Cardiac muscle cell (in vitro differentiated cells and primary cell): ENCODE results near the gene FCRL2. TPM values are rescaled to one million over a fixed set of nuclear protein-coding genes. Genes with fewer than 3 reads are reported as not detected.

Experiments used
- DNase-seq, 2 donors: peaks; one replicate each; pipeline versions ENCODE4 v3.0.0 to v3.0.0-alpha.2; 2010 to 2017; ENCODE audit warnings: low read depth in 1 of 2, low spot score in 1 of 2
- H3K27ac ChIP-seq: fragments of 200-600 bp; sonication (generic); 2 replicates; pipeline ENCODE4 v1.5.1; 2016
- H3K27me3 ChIP-seq: fragments of 200-600 bp; sonication (generic); 2 replicates; pipeline ENCODE4 v1.6.0; 2016; ENCODE audit warnings: control low read depth
- H3K36me3 ChIP-seq: fragments of 200-600 bp; sonication (generic); 2 replicates; pipeline ENCODE4 v1.5.1; 2016; ENCODE audit warnings: control low read depth
- H3K4me1 ChIP-seq: fragments of 200-600 bp; sonication (generic); 2 replicates; pipeline ENCODE4 v1.8.1; 2017; ENCODE audit warnings: low read depth, mild to moderate bottlenecking, mixed run types
- H3K4me3 ChIP-seq: fragments of 200-600 bp; sonication (generic); 2 replicates; pipeline ENCODE4 v1.5.1; 2016; ENCODE audit warnings: mild to moderate bottlenecking
- H3K9me3 ChIP-seq: fragments of 200-600 bp; sonication (generic); 2 replicates; pipeline ENCODE4 v1.5.1; 2017; ENCODE audit warnings: low read depth, mild to moderate bottlenecking, control low read depth
- CTCF ChIP-seq: IDR thresholded peaks from 2 replicates; pipeline ENCODE4 v1.5.1; 2012; ENCODE audit warnings: low read depth, mild to moderate bottlenecking, low read length
- polyA plus RNA-seq: library from polyadenylated mRNA; unstranded; fragments of >200 nt; fragmentation: Nextera tagmentation; extraction: Ambion mirVana; gene quantifications from 2 replicates; pipeline ENCODE4 v1.2.1, GENCODE V29; 2016
- total RNA-seq: library from RNA; depleted of rRNA; stranded (reverse); fragments of >200 nt; gene quantifications from 2 replicates; pipeline ENCODE4 v1.2.3, GENCODE V29; 2016

The FCRL2 gene
- total and polyA plus RNA-seq, 2 experiments from 2014 or later, result not detected

- H3K4me1 ChIP-seq, result no peaks in the 10 kb centered on the region
- no peak for TF ChIP-seq CTCF
- no peaks in the 10 kb centered on the region for H3K36me3 ChIP-seq
- no peak overlapping the region for H3K27ac ChIP-seq
- peaks cover 5% of the 10 kb centered on the region for H3K27me3 ChIP-seq
- no peak overlapping the region for H3K4me3 ChIP-seq
- no peaks in the 10 kb centered on the region for H3K9me3 ChIP-seq
- no peak for DNase-seq
Observed at GRCh38 chr1:157806431-157807149, 29.7 kb upstream of the FCRL2 start.

- no peak overlapping the region for H3K4me3 ChIP-seq
- DNase-seq, result no peak
- no peaks in the 10 kb centered on the region for H3K9me3 ChIP-seq
- peaks cover 5% of the 10 kb centered on the region for H3K27me3 ChIP-seq
- H3K36me3 ChIP-seq, result no peaks in the 10 kb centered on the region
- no peaks in the 10 kb centered on the region for H3K4me1 ChIP-seq
- no peak overlapping the region for H3K27ac ChIP-seq
- no peak for TF ChIP-seq CTCF
Observed at GRCh38 chr1:157803851-157804250, 26.9 kb upstream of the FCRL2 start.

- no peaks in the 10 kb centered on the region for H3K4me1 ChIP-seq
- no peak overlapping the region for H3K4me3 ChIP-seq
- no peaks in the 10 kb centered on the region for H3K36me3 ChIP-seq
- H3K9me3 ChIP-seq, result no peaks in the 10 kb centered on the region
- no peak overlapping the region for H3K27ac ChIP-seq
- DNase-seq, result no peak
- H3K27me3 ChIP-seq, result no peaks in the 10 kb centered on the region
- no peak for TF ChIP-seq CTCF
Observed at GRCh38 chr1:157799996-157800395, 23.1 kb upstream of the FCRL2 start.

- H3K27me3 ChIP-seq, result no peaks in the 10 kb centered on the region
- no peaks in the 10 kb centered on the region for H3K36me3 ChIP-seq
- no peak overlapping the region for H3K27ac ChIP-seq
- no peaks in the 10 kb centered on the region for H3K9me3 ChIP-seq
- DNase-seq, result no peak
- no peak overlapping the region for H3K4me3 ChIP-seq
- no peaks in the 10 kb centered on the region for H3K4me1 ChIP-seq
- no peak for TF ChIP-seq CTCF
Observed at GRCh38 chr1:157798211-157798610, 21.3 kb upstream of the FCRL2 start.

- Histone ChIP-seq H3K4me3 (no peak overlapping the region), H3K27ac (no peak overlapping the region), H3K27me3 (no peaks in the 10 kb centered on the region), H3K9me3 (no peaks in the 10 kb centered on the region), H3K36me3 (no peaks in the 10 kb centered on the region), H3K4me1 (no peaks in the 10 kb centered on the region)
- no peak for DNase-seq
- no peak for TF ChIP-seq CTCF
Observed at GRCh38 chr1:157785248-157785647, 8.3 kb upstream of the FCRL2 start.
